ENCODE measurements around the gene HBA1.
"Not testable (repeated sequence)": the region's sequence is repeated elsewhere in the genome, so short reads cannot be mapped to it uniquely, and the experiment has no call there.

The HBA1 gene

GRCh38 chr16:176006-176405 is 474 bp upstream of the HBA1 start:
- DNase-seq: not testable (repeated sequence)

GRCh38 chr16:177394-177822 is 928 bp downstream of the HBA1 start:
- no peak for DNase-seq

GRCh38 chr16:177981-178667 is 1.6 kb downstream of the HBA1 start:
- DNase-seq: no peak

- no peak for DNase-seq
Measured at GRCh38 chr16:178668-179015, 2.2 kb downstream of the HBA1 start.

GRCh38 chr16:179211-180092 is 3.0 kb downstream of the HBA1 start:
- no peak for DNase-seq

GRCh38 chr16:180101-180675 is 3.7 kb downstream of the HBA1 start, which contains the start of gene HBQ1:
Gene HBQ1, plus strand, starts transcription at chr16:180459. Its CDS starts 28 bp downstream, at chr16:180487.
- peak; percentile 12 to 21 for DNase-seq

- peak; percentile 78 to 82 for DNase-seq
Measured at GRCh38 chr16:180681-181564, 4.4 kb downstream of the HBA1 start.

- DNase-seq: no peak
Measured at GRCh38 chr16:181565-182021, 5.1 kb downstream of the HBA1 start.

- no peak for DNase-seq
Measured at GRCh38 chr16:183005-183404, 6.5 kb downstream of the HBA1 start.

GRCh38 chr16:185213-185612 is 8.7 kb downstream of the HBA1 start:
- no peak for DNase-seq

- DNase-seq: no peak
Measured at GRCh38 chr16:185691-186090, 9.2 kb downstream of the HBA1 start.

GRCh38 chr16:187330-187729 is 10.8 kb downstream of the HBA1 start:
- DNase-seq: no peak

- DNase-seq: no peak
Measured at GRCh38 chr16:188674-189073, 12.2 kb downstream of the HBA1 start.

GRCh38 chr16:189604-190186 is 13.2 kb downstream of the HBA1 start:
- no peak for DNase-seq

GRCh38 chr16:191831-192230 is 15.4 kb downstream of the HBA1 start:
- DNase-seq: no peak

GRCh38 chr16:192686-193085 is 16.2 kb downstream of the HBA1 start:
- no peak for DNase-seq

- no peak for DNase-seq
Measured at GRCh38 chr16:193441-193840, 17.0 kb downstream of the HBA1 start.

- no peak for DNase-seq
Measured at GRCh38 chr16:194516-194915, 18.0 kb downstream of the HBA1 start.

- DNase-seq: no peak
Measured at GRCh38 chr16:200388-200787, 23.9 kb downstream of the HBA1 start.

GRCh38 chr16:203246-203645 is 26.8 kb downstream of the HBA1 start:
- no peak for DNase-seq

GRCh38 chr16:204046-204445 is 27.6 kb downstream of the HBA1 start:
- DNase-seq: not testable (repeated sequence)

GRCh38 chr16:209359-209758 is 32.9 kb downstream of the HBA1 start:
- not testable (repeated sequence) for DNase-seq

All from activated CD4-positive, alpha-beta T cell treated with anti-CD3 and anti-CD28 coated beads for 4 hours (primary cell).